ENCODE results near the gene ETFB.

ETFB gene

DNA sequence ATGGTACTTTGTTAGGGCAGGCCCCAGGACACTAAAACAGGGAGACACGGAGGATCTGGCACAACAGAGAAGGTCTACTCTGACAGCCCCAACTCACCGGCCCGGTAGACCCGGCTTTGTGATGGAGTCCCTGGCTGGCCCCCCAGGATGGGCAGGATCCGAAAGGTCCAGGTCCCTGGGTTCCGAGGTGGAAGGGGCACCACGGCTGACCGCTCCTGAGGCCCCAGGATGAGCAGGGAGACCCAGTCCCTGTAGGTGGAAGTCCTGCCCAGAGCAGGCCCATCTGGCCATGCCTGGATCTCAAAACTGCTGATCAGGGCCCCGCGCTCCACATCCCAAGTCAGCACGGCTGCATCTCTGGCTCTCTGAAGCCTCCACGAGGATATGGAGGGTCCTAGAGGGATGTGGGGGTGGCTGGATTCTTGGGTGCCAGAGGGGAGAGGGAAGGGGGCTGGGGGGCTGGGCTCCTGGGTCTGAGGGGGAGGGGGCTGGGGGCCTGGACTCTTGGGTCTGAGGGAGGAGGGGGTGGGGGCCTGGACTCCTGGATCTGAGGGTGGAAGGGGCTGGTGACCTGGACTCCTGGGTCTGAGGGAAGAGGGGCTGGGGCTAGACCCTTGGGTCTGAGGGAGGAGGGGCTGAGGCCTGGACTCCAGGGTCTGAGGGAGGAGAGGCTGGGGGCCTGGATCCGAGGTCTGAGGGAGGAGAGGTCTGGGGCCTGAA is 28.9 kb downstream of the ETFB start:
- no peak overlapping the region for H3K9ac ChIP-seq (ENCODE audit: low read depth, low read length)

DNA sequence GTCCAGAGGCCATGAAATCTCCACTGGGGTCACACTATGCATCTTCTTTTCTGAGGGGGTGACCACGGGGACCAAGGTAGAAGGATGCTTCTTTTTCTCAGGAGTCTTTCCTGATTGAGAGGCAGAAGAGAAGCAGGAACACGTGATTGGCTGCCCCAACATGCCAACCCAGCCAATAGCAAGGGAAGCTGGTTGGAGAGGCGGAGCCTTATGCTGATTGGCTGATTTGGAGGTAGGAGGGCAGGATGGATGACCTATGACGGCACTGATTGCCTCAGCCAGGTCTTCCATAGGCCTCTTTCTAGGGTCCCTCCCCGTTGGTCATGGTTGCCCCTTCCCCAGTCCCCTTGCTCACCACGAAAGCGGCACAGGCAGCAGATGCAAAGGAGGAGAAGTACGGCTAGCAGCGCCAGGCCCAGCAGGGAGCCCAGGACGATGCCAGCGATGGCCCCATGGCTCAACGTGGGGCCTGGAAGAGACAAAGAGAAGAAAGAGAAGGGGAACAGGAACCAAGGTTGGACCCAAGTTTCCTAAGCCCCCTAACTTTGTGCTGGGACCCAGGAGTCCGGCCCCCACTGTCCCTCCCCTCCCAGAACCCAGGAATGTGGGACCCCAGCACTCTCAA is 32.2 kb downstream of the ETFB start:
- no peak overlapping the region for H3K9ac ChIP-seq (ENCODE audit: low read depth, low read length)
- H3K4me3 ChIP-seq (ENCODE audit: low read depth, low read length): no peak overlapping the region
- H3K27ac ChIP-seq (ENCODE audit: low read depth, low read length): no peak overlapping the region
- no peaks in the 10 kb centered on the region for H3K9me3 ChIP-seq (ENCODE audit: control insufficient read depth, insufficient read depth, low read length)
- H3K27me3 ChIP-seq (ENCODE audit: control insufficient read depth, insufficient read depth, low read length): no peaks in the 10 kb centered on the region
- peaks cover 3% of the 10 kb centered on the region; the same call in 1 of the 2 replicates for H3K4me1 ChIP-seq (ENCODE audit: control insufficient read depth, insufficient read depth, low read length)
- peaks cover 30% of the 10 kb centered on the region; the same call in 1 of the 2 replicates for H3K36me3 ChIP-seq (ENCODE audit: control insufficient read depth, insufficient read depth, low read length)

More for the DNA sequence above, 28.9 kb downstream of the ETFB start:
- Histone ChIP-seq H3K27me3 (ENCODE audit: control insufficient read depth, insufficient read depth, low read length) (peaks cover 20% of the 10 kb centered on the region), H3K9me3 (ENCODE audit: control insufficient read depth, insufficient read depth, low read length) (no peaks in the 10 kb centered on the region), H3K27ac (ENCODE audit: low read depth, low read length) (no peak overlapping the region), H3K4me1 (ENCODE audit: control insufficient read depth, insufficient read depth, low read length) (peaks cover 16% of the 10 kb centered on the region), H3K36me3 (ENCODE audit: control insufficient read depth, insufficient read depth, low read length) (peaks cover 11% of the 10 kb centered on the region; the same call in 1 of the 2 replicates), H3K4me3 (ENCODE audit: low read depth, low read length) (no peak overlapping the region)

DNA sequence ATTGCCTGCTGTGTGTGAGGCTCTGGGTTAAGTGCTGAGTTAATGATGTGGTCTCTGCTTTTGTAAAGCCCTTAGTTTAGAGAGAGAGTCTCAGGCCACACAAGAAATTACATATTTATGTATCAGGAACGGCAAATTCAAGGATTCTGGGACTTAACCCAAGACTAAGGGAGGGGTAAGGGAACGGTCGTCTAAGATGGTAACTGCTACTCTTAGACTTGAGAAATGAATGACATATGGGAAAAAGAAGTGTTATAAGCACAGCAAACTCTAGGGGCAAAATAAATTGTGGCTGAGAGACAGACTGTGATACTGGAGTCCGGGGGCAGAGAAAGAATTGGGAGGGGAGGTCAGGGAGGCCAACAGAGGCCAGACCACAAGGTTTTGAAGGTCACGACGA is 34.5 kb downstream of the ETFB start:
- H3K27me3 ChIP-seq (ENCODE audit: control insufficient read depth, insufficient read depth, low read length): peaks cover 7% of the 10 kb centered on the region
- peaks cover 4% of the 10 kb centered on the region; the same call in 1 of the 2 replicates for H3K4me1 ChIP-seq (ENCODE audit: control insufficient read depth, insufficient read depth, low read length)
- H3K27ac ChIP-seq (ENCODE audit: low read depth, low read length): no peak overlapping the region
- H3K36me3 ChIP-seq (ENCODE audit: control insufficient read depth, insufficient read depth, low read length): peaks cover 30% of the 10 kb centered on the region; the same call in 1 of the 2 replicates
- H3K4me3 ChIP-seq (ENCODE audit: low read depth, low read length): no peak overlapping the region
- no peak overlapping the region for H3K9ac ChIP-seq (ENCODE audit: low read depth, low read length)
- no peaks in the 10 kb centered on the region for H3K9me3 ChIP-seq (ENCODE audit: control insufficient read depth, insufficient read depth, low read length)

DNA sequence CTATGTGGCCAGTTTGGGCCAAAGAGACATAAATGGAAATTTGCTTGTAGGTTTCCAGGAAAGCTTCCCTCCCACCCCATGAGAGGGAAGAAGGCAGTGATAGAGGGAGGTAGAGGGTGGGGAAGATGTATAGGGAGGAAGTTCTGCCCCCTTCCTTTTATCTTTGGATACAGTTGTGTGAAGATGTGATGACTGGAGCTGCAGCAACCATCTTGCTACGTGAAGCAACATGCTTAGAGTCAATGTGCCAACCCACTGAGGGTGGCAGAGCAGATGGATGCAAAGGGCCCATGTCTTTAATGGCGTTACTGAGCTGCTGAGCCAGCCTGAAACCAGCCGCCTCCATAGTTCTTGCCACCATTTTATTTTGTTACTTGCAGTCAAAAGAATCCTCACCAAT is 35.0 kb downstream of the ETFB start:
- Histone ChIP-seq H3K27me3 (ENCODE audit: control insufficient read depth, insufficient read depth, low read length) (peaks cover 7% of the 10 kb centered on the region), H3K4me1 (ENCODE audit: control insufficient read depth, insufficient read depth, low read length) (peaks cover 4% of the 10 kb centered on the region; the same call in 1 of the 2 replicates)

DNA sequence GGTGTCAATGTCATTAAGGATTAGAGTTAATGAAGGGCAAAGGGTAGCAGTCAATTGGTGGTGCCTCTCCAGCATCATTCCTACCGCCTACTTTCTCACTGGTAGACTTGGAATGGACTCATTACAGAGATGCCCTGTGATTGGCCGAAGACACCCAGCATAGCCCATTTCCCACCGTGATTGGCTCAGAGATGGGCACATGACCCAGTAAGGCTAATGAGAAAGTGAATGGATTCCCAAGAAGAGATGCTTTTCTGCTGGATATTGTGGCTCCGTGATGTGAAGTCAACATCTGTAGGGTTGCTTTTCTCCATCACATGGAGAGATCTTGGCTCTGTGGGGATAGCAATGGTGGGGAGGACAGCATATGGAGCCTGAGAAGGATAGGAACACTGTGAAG is 35.8 kb downstream of the ETFB start:
- Histone ChIP-seq H3K4me1 (ENCODE audit: control insufficient read depth, insufficient read depth, low read length) (peaks cover 4% of the 10 kb centered on the region; the same call in 1 of the 2 replicates), H3K9me3 (ENCODE audit: control insufficient read depth, insufficient read depth, low read length) (no peaks in the 10 kb centered on the region), H3K9ac (ENCODE audit: low read depth, low read length) (no peak overlapping the region)

More for the DNA sequence above, 35.0 kb downstream of the ETFB start:
- Histone ChIP-seq H3K9me3 (ENCODE audit: control insufficient read depth, insufficient read depth, low read length) (no peaks in the 10 kb centered on the region), H3K4me3 (ENCODE audit: low read depth, low read length) (no peak overlapping the region), H3K9ac (ENCODE audit: low read depth, low read length) (no peak overlapping the region), H3K36me3 (ENCODE audit: control insufficient read depth, insufficient read depth, low read length) (peaks cover 30% of the 10 kb centered on the region; the same call in 1 of the 2 replicates), H3K27ac (ENCODE audit: low read depth, low read length) (no peak overlapping the region)

DNA sequence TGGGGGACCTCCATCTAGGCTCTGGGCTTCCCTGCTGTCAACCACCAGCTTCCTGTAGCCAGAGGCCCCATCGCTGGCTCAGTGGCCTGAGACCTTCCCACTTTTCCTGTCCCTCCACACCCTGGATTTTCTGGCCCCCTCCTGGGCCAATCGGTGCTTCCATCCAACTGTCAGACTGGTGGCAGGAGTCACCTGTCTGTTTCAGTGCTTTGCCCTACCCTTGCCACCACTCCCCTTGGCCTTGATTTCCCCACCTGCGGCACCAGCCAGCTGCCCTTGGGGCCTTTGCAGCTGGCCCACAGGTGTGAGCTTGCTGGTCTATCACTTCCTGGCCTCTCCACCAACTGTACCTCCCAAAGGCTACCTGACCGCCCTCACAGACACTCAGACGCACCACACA is 36.8 kb downstream of the ETFB start:
- Histone ChIP-seq H3K4me1 (ENCODE audit: control insufficient read depth, insufficient read depth, low read length) (peaks cover 4% of the 10 kb centered on the region; the same call in 1 of the 2 replicates), H3K27ac (ENCODE audit: low read depth, low read length) (no peak overlapping the region)

More for the DNA sequence above, 35.8 kb downstream of the ETFB start:
- Histone ChIP-seq H3K36me3 (ENCODE audit: control insufficient read depth, insufficient read depth, low read length) (peaks cover 26% of the 10 kb centered on the region; the same call in 1 of the 2 replicates), H3K27me3 (ENCODE audit: control insufficient read depth, insufficient read depth, low read length) (peaks cover 7% of the 10 kb centered on the region), H3K4me3 (ENCODE audit: low read depth, low read length) (no peak overlapping the region), H3K27ac (ENCODE audit: low read depth, low read length) (no peak overlapping the region)

DNA sequence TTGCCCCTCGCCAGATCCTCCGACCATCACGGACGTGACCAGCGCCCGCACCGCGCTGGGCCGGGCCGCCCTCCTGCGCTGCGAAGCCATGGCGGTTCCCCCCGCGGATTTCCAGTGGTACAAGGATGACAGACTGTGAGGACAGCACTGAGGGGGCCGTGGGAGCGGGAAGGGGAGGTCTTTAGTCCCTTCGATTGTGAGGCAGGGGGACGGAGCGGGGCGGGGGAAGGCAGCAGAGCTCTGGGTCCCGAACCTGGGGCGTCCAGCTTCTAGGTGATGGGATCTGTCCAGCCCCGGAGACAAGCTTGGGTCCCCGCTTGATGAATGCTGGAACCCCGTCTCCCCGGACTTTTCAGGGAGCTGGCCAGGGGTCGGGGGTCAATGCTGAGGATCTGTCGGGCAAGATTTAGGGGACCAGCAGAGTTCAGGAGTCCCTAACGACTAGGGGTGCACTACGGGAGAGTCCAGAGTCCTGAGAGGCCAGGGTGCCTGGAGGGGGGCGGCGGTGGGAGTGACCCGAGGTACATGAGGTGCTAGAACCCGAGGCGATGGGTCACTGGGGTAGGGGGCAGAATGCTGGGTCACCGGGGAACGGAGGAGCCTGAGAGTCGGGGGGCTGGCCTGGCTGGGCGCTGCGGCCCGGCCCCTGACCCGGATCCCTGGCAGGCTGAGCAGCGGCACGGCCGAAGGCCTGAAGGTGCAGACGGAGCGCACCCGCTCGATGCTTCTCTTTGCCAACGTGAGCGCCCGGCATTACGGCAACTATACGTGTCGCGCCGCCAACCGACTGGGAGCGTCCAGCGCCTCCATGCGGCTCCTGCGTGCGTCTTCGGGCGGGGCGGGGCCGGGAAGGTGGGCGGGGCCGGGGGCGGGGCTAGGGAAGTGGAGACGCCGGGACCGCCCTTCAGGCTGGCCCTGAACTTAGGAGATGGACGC is 38.9 kb downstream of the ETFB start:
- Histone ChIP-seq H3K27me3 (ENCODE audit: control insufficient read depth, insufficient read depth, low read length) (peaks cover 7% of the 10 kb centered on the region), H3K27ac (ENCODE audit: low read depth, low read length) (no peak overlapping the region), H3K4me1 (ENCODE audit: control insufficient read depth, insufficient read depth, low read length) (peaks cover 4% of the 10 kb centered on the region; the same call in 1 of the 2 replicates), H3K4me3 (ENCODE audit: low read depth, low read length) (peak overlapping the region; percentile 62), H3K36me3 (ENCODE audit: control insufficient read depth, insufficient read depth, low read length) (peaks cover 23% of the 10 kb centered on the region; the same call in 1 of the 2 replicates), H3K9me3 (ENCODE audit: control insufficient read depth, insufficient read depth, low read length) (no peaks in the 10 kb centered on the region), H3K9ac (ENCODE audit: low read depth, low read length) (peak overlapping the region; percentile 61)

More for the DNA sequence above, 36.8 kb downstream of the ETFB start:
- Histone ChIP-seq H3K9ac (ENCODE audit: low read depth, low read length) (no peak overlapping the region), H3K27me3 (ENCODE audit: control insufficient read depth, insufficient read depth, low read length) (peaks cover 7% of the 10 kb centered on the region), H3K9me3 (ENCODE audit: control insufficient read depth, insufficient read depth, low read length) (no peaks in the 10 kb centered on the region), H3K4me3 (ENCODE audit: low read depth, low read length) (no peak overlapping the region), H3K36me3 (ENCODE audit: control insufficient read depth, insufficient read depth, low read length) (peaks cover 26% of the 10 kb centered on the region; the same call in 1 of the 2 replicates)

DNA sequence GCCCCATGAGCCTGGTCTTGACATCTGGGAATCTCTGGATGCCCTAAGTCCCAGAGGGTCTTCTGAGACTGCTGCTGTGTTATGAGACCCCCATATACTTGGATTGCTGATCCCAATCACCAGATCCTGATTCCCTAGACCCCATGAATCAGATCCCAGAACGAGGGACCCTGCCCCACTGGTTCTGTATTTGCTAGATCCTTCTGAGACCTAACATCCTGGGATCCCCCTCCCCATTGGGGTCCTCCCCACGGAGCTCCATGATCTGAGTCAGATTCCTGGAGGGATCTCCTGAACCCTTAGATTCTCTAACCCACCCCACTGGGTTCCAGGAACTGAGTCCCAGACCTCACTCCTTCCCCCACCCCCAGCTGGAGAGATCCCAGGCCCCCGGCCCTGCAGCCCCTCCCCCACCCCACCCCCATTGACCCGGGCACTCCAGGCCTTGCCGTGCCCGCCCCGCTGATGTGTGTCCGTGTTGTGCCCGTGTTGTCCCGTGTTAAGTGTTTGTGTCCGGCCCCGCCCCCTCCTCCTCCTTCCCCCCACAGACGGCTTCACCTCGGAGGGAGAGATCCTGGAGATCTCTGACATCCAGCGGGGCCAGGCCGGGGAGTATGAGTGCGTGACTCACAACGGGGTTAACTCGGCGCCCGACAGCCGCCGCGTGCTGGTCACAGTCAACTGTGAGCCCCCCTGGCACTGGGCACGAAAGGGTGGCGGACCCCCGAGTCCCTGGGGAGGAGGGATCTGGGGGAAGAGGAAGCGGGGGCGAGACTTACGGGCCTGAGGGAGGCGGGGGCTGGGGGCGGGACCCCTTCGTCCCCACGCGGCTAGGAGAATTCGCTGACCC is 39.7 kb downstream of the ETFB start:
- Histone ChIP-seq H3K9ac (ENCODE audit: low read depth, low read length) (no peak overlapping the region), H3K27ac (ENCODE audit: low read depth, low read length) (no peak overlapping the region), H3K27me3 (ENCODE audit: control insufficient read depth, insufficient read depth, low read length) (peaks cover 7% of the 10 kb centered on the region), H3K9me3 (ENCODE audit: control insufficient read depth, insufficient read depth, low read length) (no peaks in the 10 kb centered on the region), H3K36me3 (ENCODE audit: control insufficient read depth, insufficient read depth, low read length) (peaks cover 14% of the 10 kb centered on the region; the same call in 1 of the 2 replicates), H3K4me3 (ENCODE audit: low read depth, low read length) (peak overlapping the region; percentile 62; the same call in 1 of the 2 replicates), H3K4me1 (ENCODE audit: control insufficient read depth, insufficient read depth, low read length) (peaks cover 4% of the 10 kb centered on the region; the same call in 1 of the 2 replicates)

DNA sequence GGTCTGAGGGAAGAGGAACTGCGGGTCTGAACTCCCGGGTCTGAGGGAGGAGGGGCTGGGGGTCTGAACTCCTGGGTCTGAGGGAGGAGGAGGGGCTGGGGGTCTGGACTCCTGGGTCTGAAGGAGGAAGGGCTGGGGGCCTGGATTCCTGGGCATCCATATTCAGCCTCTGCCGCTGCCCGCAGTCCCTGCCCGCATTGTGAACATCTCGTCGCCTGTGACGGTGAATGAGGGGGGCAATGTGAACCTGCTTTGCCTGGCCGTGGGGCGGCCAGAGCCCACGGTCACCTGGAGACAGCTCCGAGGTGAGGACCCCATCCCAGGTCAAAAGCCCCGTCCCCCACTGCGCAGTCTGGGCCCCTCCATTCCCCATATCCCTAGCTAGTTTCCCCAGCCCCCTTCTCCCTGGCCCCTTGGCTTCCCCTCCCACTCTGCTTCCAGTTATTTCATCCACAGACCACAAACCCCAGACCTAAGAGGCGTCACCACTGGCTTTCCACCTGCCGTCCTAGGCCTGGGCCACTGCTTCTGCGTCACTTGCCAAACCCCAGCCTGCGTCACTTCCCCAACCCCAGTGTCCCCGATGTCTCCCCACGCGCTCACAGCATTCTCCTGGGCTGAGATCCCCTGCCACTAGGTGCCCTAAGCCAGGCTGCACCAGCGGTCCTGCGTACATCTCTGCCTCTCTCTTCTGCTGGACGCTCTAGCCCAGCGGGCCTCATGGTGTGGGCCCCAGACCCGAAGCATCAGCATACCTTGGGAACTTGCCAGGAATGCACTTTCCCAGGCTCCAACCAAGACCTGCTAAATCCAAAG is 40.8 kb downstream of the ETFB start:
- H3K36me3 ChIP-seq (ENCODE audit: control insufficient read depth, insufficient read depth, low read length): peaks cover 5% of the 10 kb centered on the region; the same call in 1 of the 2 replicates
- H3K4me3 ChIP-seq (ENCODE audit: low read depth, low read length): no peak overlapping the region
- H3K27ac ChIP-seq (ENCODE audit: low read depth, low read length): no peak overlapping the region
- no peaks in the 10 kb centered on the region for H3K9me3 ChIP-seq (ENCODE audit: control insufficient read depth, insufficient read depth, low read length)
- H3K27me3 ChIP-seq (ENCODE audit: control insufficient read depth, insufficient read depth, low read length): peaks cover 7% of the 10 kb centered on the region
- peaks cover 4% of the 10 kb centered on the region; the same call in 1 of the 2 replicates for H3K4me1 ChIP-seq (ENCODE audit: control insufficient read depth, insufficient read depth, low read length)
- no peak overlapping the region for H3K9ac ChIP-seq (ENCODE audit: low read depth, low read length)
